Smooth muscle cell (in vitro differentiated cells): Measurements from ENCODE around the gene RAPGEF4. TPM values are rescaled to one million over a fixed set of nuclear protein-coding genes. Genes with fewer than 3 reads are reported as not detected.

Experiments
- DNase-seq: peaks from one replicate; lab custom pipeline; 2025; ENCODE audit not compliant: unreplicated experiment; lab: John Stamatoyannopoulos, UW
- H2AFZ ChIP-seq: fragments of 200-600 bp; sonication (generic); 2 replicates; pipeline ENCODE4 v1.6.0; 2016; ENCODE audit warnings: antibody characterized with exemption, low read depth, mild to moderate bottlenecking
- H3F3A ChIP-seq: fragments of 200-600 bp; sonication (generic); 2 replicates; pipeline ENCODE4 v1.6.0; 2017; ENCODE audit warnings: antibody characterized with exemption, low read depth
- H3K27ac ChIP-seq: fragments of 200-600 bp; sonication (generic); 2 replicates; pipeline ENCODE4 v1.5.1; 2016; ENCODE audit warnings: low read depth, mild to moderate bottlenecking
- H3K27me3 ChIP-seq: fragments of 200-600 bp; sonication (generic); 2 replicates; pipeline ENCODE4 v1.6.1; 2016; ENCODE audit warnings: low read depth, mild to moderate bottlenecking
- H3K36me3 ChIP-seq: fragments of 200-600 bp; sonication (generic); 2 replicates; pipeline ENCODE4 v1.5.1; 2016; ENCODE audit warnings: low read depth
- H3K4me1 ChIP-seq: fragments of 200-600 bp; sonication (generic); 2 replicates; pipeline ENCODE4 v1.5.1; 2016; ENCODE audit warnings: low read depth
- H3K4me2 ChIP-seq: fragments of 200-600 bp; sonication (generic); 2 replicates; pipeline ENCODE4 v1.6.0; 2016; ENCODE audit warnings: mild to moderate bottlenecking
- H3K4me3 ChIP-seq: fragments of 200-600 bp; sonication (generic); 2 replicates; pipeline ENCODE4 v1.5.1; 2016; ENCODE audit warnings: mild to moderate bottlenecking
- H3K79me2 ChIP-seq: fragments of 200-600 bp; sonication (generic); 2 replicates; pipeline ENCODE4 v1.6.0; 2016; ENCODE audit warnings: low read depth, mild to moderate bottlenecking
- H3K9ac ChIP-seq: fragments of 200-600 bp; sonication (generic); 2 replicates; pipeline ENCODE4 v1.6.0; 2016; ENCODE audit warnings: low read depth
- H3K9me3 ChIP-seq: fragments of 200-600 bp; sonication (generic); replicated peaks from 2 replicates; pipeline ENCODE4 v1.5.1; 2016; ENCODE audit warnings: low read depth
- H4K20me1 ChIP-seq: fragments of 200-600 bp; sonication (generic); 2 replicates; pipeline ENCODE4 v1.6.0; 2016; ENCODE audit warnings: low read depth
- CTCF ChIP-seq: fragments of 200-600 bp; sonication (generic); IDR thresholded peaks from 2 replicates; pipeline ENCODE4 v1.5.1; 2017; ENCODE audit warnings: borderline replicate concordance, mild to moderate bottlenecking, antibody characterized with exemption; ENCODE audit not compliant: insufficient read depth, poor library complexity, severe bottlenecking
- WGBS: methylation state at CpG from one replicate; pipeline ENCODE4 v1.1.7; 2016; ENCODE audit warnings: low lambda C conversion rate; 5-methylcytosine and 5-hydroxymethylcytosine counted together
- polyA plus RNA-seq: library from polyadenylated mRNA; unstranded; fragments of >200 nt; fragmentation: Nextera tagmentation; extraction: Ambion mirVana; gene quantifications from 2 replicates; pipeline ENCODE4 v1.2.1, GENCODE V29; 2016
- total RNA-seq: library from RNA; depleted of rRNA; stranded (reverse); fragments of >200 nt; gene quantifications from 2 replicates; pipeline ENCODE4 v1.2.3, GENCODE V29; 2014

Gene RAPGEF4
- total and polyA plus RNA-seq, 2 experiments from 2014 or later, result 0.35 to 2.7 TPM

- Histone ChIP-seq H3K36me3 (no peaks in the 10 kb centered on the region), H4K20me1 (no peaks in the 10 kb centered on the region), H3K4me1 (no peaks in the 10 kb centered on the region), H3K27me3 (peaks cover 4% of the 10 kb centered on the region), H3K9me3 (no peaks in the 10 kb centered on the region), H3K4me3 (no peak overlapping the region), H3K27ac (no peak overlapping the region), H3K9ac (no peak overlapping the region), H3F3A (no peaks in the 10 kb centered on the region), H2AFZ (no peak overlapping the region), H3K4me2 (no peak overlapping the region), H3K79me2 (no peaks in the 10 kb centered on the region)
- WGBS, result 80% methylated on average over 10 of the region's 10 CpGs
- no peak for TF ChIP-seq CTCF
- no peak for DNase-seq
Observed at GRCh38 chr2:172888714-172889669, 153.3 kb downstream of the RAPGEF4 start.

GRCh38 chr2:172889768-172890430 is 154.3 kb downstream of the RAPGEF4 start:
- Histone ChIP-seq H3K4me3 (no peak overlapping the region), H3K9ac (no peak overlapping the region), H3K27me3 (peaks cover 6% of the 10 kb centered on the region), H3K9me3 (no peaks in the 10 kb centered on the region), H2AFZ (no peak overlapping the region), H3K36me3 (no peaks in the 10 kb centered on the region), H4K20me1 (no peaks in the 10 kb centered on the region), H3K27ac (no peak overlapping the region), H3K79me2 (no peaks in the 10 kb centered on the region), H3K4me1 (no peaks in the 10 kb centered on the region), H3K4me2 (no peak overlapping the region), H3F3A (no peaks in the 10 kb centered on the region)
- no peak for TF ChIP-seq CTCF
- WGBS, result 37% methylated on average over 7 of the region's 7 CpGs
- DNase-seq, result no peak

- H3K4me2 ChIP-seq, result no peak overlapping the region
- no peak overlapping the region for H3K4me3 ChIP-seq
- H3K79me2 ChIP-seq, result no peaks in the 10 kb centered on the region
- H3K36me3 ChIP-seq, result no peaks in the 10 kb centered on the region
- no peaks in the 10 kb centered on the region for H3K9me3 ChIP-seq
- no peaks in the 10 kb centered on the region for H3K4me1 ChIP-seq
- H3K27ac ChIP-seq, result no peak overlapping the region
- H3K9ac ChIP-seq, result no peak overlapping the region
- peaks cover 23% of the 10 kb centered on the region for H3K27me3 ChIP-seq
- no peak for TF ChIP-seq CTCF
- no peaks in the 10 kb centered on the region for H4K20me1 ChIP-seq
- WGBS, result 92% methylated on average over 10 of the region's 10 CpGs
- H2AFZ ChIP-seq, result no peak overlapping the region
- H3F3A ChIP-seq, result no peaks in the 10 kb centered on the region
- no peak for DNase-seq
Observed at GRCh38 chr2:172893111-172893510, 157.5 kb downstream of the RAPGEF4 start.
